HL-60/S4 treated with retinoic acid at 250 ng/mL for 4 days and 3 days (cell line): ENCODE measurements around the gene TMEM59.
"Not testable (repeated sequence)": the region's sequence is repeated elsewhere in the genome, so short reads cannot be mapped to it uniquely, and the experiment has no call there.

Experiments used
- in situ Hi-C: fragments of 300-500 bp; cut with MboI; formaldehyde crosslinking; loops from 2 replicates; pipeline ENCODE4 v1.7.0; 2022; ENCODE audit warnings: low sequenced_read_pairs

TMEM59 gene

DNA sequence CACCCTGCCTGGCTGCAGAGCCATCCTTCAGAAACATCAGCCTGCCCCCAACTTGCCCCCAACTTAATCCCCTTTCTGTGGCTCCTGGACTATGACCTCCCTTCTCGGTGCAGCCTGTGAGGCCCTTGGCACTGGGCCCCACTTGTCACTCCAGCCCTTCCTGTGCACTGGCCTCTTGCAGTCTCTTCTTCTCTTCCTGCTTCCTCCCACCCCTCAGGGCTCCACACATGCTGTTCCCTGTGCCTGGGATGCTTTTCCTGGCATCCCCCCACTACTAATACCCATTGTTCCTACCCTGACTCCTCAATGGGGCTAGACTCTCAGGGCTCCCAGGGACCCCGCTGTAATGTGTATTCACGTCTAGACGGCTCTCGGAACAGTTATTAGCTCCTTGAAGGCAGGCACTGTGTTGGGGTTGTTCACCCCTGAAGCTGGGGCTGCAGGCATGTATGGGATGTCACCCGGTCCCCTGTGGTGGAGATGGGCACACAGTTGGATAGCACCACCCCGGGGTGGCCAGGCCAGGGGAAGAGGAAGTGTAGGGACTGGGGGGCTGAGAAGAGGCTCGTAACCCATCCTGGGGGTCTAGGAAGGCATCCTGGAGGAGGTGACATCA, 39.5 kb downstream of the TMEM59 start:
- in situ Hi-C loops, result no loop called here

DNA sequence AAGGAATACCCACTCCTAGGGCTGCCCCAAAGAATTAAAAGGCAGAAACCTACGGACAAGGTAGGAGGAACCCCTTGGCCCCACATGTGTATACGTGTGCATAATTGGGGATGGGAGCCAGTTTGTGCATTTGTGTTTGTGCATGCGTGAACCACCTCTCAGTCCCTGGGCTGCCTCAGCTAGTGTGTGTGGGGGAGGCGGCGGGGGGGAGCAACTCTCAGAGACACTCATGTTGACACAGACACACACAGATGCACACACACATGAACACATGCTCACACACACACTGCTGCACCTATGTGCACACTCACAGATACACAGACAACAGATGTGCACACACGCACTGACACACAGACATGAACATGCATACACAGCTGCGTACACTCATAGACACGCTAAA, 40.1 kb downstream of the TMEM59 start:
- in situ Hi-C loops, result no loop called here

DNA sequence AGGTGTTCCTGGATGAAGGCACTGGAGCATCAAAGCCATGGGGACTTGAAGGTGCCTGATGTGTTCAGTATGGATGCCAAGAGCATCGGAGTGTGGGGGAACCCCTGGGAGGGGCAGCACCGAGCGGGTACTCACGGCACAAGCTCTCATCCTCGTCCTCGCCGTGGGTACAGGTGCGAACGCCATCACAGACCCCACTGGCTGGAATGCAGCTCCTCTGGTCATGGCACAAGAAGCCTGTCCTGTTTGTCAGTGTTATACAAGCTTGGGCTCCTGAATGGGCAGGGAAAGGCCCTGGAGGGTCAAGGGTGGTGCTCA, 41.0 kb downstream of the TMEM59 start:
- in situ Hi-C loops, result no loop called here

DNA sequence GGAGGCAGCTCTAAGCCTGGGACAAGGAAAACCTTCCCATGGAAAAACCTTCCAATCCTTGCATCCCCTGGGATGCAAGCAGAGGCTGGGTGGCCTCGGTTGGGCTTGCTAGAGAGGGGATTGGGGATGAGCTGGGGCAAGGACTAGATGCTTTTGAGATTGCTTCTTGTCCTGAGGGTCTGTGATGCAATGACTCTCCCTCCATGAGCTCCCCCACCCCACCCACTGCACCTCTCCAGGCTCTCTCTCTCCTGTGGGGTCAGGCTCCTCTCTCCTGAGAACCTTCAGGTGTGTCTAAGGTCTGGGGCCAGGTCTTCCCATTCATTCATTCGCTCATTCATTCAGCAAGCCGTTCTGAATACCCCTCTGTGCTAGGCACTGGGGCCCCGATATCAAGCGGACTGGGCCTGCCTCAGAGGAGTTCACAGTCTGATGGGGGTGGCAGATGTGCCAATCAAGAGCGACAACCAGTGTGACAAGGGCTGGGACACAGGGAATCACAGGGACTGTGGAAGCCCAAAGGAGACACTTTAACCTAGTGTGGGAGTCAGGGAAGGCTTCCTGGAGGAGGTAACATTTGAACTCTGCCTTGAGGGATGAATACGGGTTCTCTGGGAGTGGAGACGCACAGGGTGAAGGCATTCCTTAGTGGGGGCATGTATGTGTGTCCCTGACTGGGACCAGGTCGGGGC, 41.5 kb downstream of the TMEM59 start:
- in situ Hi-C loops, result no loop called here

DNA sequence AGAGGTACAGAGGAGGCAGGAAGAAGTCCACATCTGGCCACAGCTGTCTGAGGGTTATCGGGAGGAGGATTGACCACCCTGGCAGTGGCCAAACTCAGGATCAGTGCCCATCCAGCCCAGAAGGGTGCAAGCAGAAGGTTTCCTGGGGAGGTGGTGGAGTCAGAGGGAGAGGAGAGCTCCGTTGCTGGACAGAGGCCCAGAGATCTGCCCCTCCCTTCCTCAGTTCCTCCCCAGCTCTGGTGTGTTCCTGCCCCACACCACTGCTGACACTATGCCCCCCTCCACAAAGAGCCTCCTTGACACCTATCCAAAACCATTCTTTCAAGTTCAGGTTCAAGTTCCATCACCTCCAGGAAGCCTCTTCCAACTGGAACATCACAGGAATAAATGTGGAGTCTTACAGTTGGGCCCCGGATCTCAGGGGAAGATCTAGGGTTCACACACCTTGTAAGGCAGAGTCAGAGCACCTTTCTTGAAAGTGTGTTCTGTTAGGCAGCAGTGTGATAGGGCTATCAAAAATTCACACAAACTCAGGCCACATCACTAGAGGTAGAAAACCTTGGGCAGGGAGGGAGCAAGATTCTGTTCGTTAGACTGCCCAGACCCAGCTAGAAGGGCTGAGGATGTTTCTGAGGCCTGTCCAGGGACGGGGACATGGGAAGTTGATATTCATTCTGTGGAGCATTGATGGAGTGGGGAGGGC, 42.4 kb downstream of the TMEM59 start:
- in situ Hi-C loops, result no loop called here

DNA sequence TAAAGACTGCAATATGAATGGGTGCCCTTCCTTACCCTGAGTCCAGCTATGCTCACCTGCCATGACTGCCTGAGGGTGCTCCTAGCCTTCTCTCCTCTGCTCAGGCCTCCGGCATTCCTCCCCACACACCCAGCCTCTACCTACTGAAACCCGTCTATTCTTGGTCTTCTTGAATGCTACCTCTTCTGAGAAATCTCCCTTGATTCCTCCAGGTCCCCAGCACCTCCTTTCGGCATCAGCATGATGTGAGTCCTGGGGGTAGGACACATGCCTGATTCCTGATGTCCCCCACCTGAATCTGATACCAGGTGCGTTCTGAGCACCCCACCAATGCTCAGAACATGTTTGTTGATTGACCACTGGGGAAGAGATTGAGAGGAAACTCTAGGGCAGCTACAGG, 43.6 kb downstream of the TMEM59 start:
- in situ Hi-C loops, result no loop called here

DNA sequence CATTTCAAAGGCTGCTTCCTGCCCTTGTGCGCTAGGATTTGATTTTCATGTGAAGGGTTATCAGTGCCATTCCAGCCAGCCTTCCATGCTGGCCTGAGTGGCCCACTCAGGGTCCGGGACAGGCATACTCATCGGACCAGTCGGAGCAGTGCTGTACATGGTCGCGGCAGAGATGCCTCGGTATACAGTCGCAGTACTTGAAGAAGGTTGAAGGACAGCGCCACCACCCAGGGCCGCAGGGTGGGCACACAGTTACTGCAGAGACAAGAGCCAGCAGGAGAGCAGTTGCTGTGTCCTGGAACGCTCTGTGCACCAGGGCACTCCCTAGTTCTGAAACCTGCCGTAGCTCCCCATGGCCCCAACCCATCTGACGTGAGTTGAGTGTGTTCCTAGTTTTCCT, 44.1 kb downstream of the TMEM59 start:
- in situ Hi-C loops, result no loop called here

DNA sequence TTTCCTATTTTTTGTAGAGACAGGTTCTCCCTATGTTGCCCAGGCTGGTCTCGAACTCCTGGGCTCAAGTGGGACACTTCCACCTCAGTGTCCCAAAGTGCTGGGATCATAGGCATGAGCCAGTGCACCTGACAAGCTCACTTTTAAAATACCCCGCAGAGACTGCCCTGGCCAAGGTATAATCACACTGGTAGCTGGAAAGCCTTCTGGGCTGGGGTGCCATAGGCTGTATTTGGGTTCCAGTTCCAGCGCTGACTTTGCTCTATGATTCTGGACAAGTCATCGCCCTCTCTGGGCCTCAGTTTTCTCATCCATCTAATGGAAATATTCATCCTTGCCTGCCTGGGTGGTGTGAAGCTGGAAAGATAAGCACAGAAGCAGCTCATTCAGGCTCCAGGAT, 45.4 kb downstream of the TMEM59 start:
- in situ Hi-C loops, result no loop called here

DNA sequence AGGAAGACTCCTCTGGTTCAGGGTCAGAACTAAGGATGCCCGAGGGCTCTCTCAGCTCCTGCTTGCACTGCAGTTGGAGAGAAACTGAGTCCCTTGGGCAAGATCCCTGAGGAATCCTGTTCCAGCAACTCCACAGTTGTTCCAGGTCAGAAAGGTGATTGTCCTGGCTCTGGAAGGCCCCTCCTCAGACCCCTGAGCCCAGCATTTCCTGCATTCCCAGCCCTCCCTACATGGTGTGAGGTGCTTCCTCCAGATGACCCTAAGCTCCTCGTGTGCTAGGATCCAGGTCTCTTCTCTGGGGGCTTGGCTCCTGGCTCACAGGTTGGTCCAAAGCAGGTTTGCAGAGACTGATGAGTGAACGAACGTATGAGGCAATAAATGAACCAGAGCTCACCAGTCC, 46.5 kb downstream of the TMEM59 start:
- in situ Hi-C loops, result no loop called here

DNA sequence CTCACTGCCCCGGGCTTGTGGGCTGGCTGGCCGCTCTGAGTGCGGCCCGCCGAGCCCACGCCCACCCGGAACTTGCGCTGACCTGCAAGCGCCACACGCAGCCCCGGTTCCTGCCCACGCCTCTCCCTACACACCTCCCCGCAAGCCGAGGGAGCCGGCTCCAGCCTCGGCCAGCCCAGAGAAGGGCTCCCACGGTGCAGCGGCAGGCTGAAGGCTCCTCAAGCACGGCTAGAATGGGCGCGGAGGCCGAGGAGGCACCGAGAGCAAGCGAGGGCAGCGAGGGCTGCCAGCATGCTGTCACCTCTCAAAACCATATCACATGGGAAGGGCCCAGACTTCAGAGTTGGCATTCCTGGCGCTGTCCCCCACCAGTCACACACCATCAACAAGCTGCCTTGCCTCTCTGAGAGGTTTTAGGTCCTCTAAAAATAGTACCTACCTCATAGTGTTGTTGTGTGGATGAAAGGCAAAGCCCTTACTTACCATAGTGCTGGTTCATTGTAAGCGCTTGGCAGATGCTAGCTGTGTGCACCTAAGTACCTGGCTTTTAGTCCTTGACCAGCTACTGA, 48.4 kb downstream of the TMEM59 start:
- in situ Hi-C loops, result no loop called here

DNA sequence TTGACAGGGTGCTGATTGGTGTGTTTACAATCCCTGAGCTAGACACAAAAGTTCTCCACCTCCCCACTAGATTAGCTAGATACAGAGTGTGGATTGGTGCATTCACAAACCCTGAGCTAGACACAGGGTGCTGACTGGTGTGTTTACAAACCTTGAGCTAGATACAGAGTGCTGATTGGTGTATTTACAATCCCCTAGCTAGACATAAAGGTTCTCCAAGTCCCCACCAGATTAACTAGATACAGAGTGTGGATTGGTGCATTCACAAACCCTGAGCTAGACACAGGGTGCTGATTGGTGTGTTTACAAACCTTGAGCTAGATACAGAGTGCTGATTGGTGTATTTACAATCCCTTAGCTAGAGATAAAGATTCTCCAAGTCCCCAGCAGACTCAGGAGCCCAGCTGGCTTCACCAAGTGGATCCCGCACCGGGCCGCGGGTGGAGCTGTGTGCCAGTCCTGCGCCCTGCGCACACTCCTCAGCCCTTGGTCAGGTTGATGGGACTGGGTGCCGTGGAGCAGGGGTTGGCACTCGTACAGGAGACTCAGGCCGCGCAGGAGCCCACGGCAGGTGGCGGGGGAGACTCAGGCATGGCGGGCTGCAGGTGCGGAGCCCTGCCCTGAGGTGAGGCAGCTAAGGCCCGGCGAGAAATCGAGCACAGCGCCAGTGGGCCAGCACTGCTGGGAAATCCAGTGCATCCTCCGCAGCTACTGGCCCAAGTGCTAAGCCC, 49.1 kb downstream of the TMEM59 start:
- in situ Hi-C loops, result not testable (repeated sequence)

DNA sequence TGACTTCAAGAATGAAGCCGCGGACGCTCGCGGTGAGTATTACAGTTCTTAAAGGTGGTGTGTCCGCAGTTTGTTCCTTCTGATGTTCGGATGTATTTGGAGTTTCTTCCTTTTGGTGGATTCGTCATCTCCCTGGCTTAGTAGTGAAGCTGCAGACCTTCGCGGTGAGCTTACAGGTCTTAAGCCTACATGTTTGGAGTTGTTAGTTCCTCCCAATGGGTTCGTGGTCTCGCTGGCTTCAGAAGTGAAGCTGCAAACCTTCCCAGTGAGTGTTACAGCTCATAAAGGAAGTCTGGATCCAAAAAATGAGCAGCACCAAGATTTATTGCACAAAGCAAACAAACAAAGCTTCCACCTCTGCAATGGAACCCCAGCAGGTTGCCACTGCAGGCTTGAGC, 49.8 kb downstream of the TMEM59 start:
- in situ Hi-C loops, result no loop called here

DNA sequence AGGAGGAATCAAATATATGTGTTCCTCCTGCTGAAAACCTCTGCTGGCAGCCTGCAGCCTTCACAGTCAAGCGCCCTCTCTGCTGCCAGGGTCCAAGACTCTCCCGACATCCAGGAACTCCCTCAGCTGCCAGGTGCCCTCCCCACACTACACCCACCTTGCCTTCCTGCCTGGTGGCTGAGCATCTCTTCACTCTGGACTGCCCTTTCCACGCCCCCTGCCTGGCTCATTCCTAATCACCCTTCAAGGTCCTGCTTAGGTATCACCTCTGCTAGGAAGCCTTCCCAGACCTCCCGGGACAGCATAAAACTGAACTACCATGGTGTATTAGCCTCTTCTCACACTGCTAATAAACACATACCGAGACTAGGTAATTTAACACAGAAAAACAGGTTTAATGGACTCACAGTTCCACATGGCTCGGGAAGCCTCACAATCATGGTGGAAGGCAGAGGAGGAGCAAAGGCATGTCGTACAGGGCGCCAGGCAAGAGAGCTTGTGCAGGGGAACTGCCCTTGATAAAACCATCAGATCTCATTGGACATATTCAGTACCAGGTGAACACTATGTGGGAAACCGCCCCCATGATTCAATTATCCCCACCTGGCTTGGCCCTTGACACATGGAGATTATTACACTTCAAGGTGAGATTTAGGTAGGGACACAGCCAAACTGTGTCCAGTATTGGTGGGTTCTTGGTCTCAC, 50.3 kb downstream of the TMEM59 start:
- in situ Hi-C loops, result no loop called here

DNA sequence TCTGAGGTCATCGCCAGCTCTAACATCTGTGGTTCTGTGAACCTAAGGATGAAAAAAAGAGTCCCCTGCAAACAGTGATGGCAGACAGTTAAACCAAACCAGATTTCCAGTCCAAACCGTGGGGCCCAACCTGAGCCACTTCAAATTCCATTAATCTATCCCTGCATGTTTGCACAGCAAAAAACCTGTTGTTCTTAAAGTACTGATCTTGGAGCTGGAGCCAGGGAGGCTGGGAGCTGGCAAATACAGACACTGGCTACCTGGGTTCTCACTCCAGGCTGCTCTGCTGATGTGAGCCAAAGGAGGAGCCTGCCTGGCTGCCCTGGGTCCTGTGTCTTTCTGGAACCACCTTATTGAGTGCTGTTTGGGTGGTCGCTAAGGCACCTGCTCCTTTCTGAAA, 51.4 kb downstream of the TMEM59 start:
- in situ Hi-C loops, result no loop called here

DNA sequence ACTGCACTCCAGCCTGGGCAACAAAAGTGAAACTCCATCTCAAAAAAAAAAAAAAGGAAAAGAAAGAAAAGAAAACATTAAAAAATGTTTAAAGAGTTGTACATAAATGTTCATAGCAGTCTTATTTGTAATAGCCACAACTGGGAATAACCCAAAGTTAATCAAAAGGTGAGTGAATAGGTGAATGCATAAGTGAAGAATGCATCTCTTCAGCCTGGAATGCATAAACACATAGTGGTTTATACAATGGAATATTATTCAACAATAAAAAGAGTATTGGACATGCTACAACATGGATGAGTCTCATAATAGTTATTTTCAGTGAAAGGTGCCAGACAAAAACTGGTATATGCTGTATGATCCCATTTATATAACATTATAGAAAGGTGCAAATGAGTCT, 53.1 kb downstream of the TMEM59 start:
- in situ Hi-C loops, result no loop called here

DNA sequence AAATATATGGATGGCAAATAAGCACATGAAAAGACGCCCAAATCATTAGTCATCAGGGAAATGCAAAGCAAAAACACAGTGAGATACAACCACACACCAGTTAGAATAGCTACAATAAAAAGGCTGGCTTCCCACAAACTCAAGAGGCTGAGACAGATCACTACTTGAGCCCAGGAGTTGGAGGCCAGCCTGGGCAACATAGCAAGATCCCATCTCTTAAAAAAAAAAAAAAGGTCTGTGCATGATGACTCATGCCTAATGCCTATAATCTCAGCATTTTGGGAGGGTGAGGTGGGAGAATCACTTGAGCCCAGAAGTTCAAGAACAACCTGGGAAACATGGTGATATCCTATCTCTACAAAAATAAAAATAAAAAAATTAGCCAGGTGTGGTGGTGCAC, 54.8 kb downstream of the TMEM59 start:
- in situ Hi-C loops, result no loop called here

DNA sequence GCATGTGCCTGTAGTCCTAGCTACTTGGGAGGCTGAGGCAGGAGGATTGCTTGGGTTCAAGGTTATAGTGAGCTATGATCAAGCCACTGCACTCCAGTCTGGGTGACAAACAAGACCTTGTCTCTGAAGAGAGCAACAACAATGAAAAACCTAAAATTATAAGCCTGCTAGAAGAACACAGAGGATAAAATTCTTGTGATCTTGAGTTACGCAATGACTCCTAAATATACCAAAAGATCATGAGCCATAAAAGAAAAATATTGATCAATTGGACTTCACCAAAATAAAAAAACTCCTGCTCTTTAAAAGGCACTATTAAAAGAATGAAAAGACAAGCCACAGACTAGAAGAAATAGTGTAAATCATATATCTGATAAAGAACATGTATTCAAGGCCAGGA, 57.3 kb downstream of the TMEM59 start:
- in situ Hi-C loops, result no loop called here

DNA sequence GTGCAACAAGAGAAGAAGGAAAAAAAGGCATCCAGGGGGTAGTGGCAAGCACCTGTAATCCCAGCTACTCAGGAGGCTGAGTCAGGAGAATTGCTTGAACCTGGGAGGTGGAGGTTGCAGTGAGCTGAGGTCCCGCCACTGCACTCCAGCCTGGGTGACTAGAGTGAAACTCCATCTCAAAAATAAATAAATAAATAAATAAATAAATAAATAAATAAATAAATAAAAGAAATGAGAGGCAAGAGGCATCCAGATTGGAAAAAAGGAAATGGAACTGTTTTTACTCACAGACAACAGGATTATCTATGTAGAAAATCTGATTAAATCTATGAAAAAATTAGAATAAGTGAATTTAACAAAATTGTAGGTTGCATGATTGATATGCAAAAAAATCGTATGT, 58.5 kb downstream of the TMEM59 start:
- in situ Hi-C loops, result not testable (repeated sequence)

DNA sequence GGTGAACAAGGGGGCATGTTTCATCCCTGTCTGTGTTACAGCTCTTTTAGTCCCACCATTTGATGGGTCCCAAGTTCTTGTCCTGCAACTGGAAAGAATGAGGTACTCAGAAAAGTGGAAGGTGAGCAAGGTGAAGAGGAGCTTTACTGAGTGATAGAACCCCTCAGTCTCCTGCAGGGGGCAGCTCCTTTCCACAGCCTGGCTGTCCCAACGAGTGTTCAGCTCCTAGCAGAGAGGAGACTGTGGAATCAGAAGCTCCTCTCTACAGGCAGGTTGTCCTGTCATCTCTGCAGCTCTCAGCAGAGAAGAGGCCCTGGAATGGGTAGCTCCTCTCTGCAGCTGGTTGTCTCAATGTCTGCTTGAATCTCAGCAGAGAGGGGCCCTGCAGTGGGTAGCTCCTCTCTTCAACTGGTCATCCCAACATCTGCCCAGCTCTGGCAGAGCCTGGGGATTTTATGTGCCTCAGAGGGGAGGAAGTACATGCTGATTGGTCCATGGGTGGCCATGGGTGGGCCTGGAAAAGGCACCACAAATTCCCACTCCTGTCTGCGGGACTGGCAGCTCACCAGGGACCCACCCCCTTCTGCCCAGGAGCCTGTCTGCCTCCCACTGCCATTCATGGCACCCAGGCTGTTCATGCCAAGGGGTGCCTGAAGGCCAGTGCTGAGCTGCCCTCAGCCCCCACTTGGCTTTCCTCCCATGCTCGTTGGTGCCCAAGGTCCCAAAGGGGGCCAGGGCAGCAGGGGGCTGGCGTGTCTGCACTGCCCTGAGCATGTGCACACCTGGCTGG, 60.7 kb downstream of the TMEM59 start:
- in situ Hi-C loops, result no loop called here

DNA sequence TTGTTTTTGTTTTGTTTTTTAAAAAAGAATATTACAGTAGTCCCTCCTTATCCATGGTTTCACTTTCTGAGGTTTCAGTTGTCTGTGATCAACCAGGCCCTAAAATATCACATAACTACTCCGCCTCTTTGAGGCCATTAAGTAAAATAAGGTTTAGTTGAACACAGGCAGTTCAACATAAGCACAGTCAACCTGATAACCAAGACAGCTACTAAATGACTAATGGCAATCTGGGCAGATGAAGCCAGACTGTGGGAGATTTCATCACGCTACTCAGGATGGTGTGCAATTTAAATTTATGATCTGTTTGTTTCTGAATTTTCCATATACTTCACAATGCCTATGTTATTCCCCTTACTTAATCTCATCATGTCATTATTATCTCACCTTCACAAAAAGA, 65.1 kb downstream of the TMEM59 start:
- in situ Hi-C loops, result no loop called here
